Lower leg skin (tissue), 4 donors: ENCODE measurements around the gene IFNK. TPM values are rescaled to one million over a fixed set of nuclear protein-coding genes. Genes with fewer than 3 reads are reported as not detected.
"Not testable (repeated sequence)": the region's sequence is repeated elsewhere in the genome, so short reads cannot be mapped to it uniquely, and the experiment has no call there.

Experiments
- DNase-seq, 2 donors: peaks; one replicate each; pipeline ENCODE4 v3.0.0-alpha.2; 2019; ENCODE audit warnings: low spot score in 2 of 2
- H3K4me3 ChIP-seq: fragments of 200-600 bp; sonication (generic); 2 replicates; pipeline ENCODE4 v1.5.1; 2017; ENCODE audit warnings: mild to moderate bottlenecking, low read depth; ENCODE audit not compliant: poor library complexity, severe bottlenecking
- POLR2A ChIP-seq, 2 donors: fragments of 450-650 bp; IDR thresholded peaks; one replicate each; pipeline ENCODE4 v1.6.1; 2016 to 2017; ENCODE audit warnings: antibody characterized with exemption in 2 of 2, mild to moderate bottlenecking in 1 of 2, moderate library complexity in 1 of 2
- WGBS, 2 donors: methylation state at CpG; one replicate each; pipeline ENCODE4 v1.1.5; 2018; 5-methylcytosine and 5-hydroxymethylcytosine counted together
- intact Hi-C: fragments of 100-400 bp; cut with DNase I; formaldehyde crosslinking; loops from one replicate; pipeline ENCODE4 v1.15.0; 2023; ENCODE audit warnings: low total_unique reads
- total RNA-seq, 4 donors: library from RNA; depleted of rRNA; stranded (reverse); fragments of >200 nt; gene quantifications; one replicate each; pipeline ENCODE4 v1.1.0, GENCODE V29; 2016
- TF ChIP-seq, protein P1 (sequence below), 3 donors: fragments of 450-650 bp; IDR thresholded peaks; one replicate each; pipeline ENCODE4 v1.5.1; 2016; ENCODE audit warnings: antibody characterized with exemption in 3 of 3, mild to moderate bottlenecking in 3 of 3, moderate library complexity in 2 of 3

The IFNK gene
- total RNA-seq, 4 donors from 2014 or later = not detected

- no peak overlapping the region for H3K4me3 ChIP-seq
- no peak for DNase-seq
- no peak for TF ChIP-seq POLR2A (IDR thresholded peaks at IDR 0.05)
- TF ChIP-seq, protein P1, sequence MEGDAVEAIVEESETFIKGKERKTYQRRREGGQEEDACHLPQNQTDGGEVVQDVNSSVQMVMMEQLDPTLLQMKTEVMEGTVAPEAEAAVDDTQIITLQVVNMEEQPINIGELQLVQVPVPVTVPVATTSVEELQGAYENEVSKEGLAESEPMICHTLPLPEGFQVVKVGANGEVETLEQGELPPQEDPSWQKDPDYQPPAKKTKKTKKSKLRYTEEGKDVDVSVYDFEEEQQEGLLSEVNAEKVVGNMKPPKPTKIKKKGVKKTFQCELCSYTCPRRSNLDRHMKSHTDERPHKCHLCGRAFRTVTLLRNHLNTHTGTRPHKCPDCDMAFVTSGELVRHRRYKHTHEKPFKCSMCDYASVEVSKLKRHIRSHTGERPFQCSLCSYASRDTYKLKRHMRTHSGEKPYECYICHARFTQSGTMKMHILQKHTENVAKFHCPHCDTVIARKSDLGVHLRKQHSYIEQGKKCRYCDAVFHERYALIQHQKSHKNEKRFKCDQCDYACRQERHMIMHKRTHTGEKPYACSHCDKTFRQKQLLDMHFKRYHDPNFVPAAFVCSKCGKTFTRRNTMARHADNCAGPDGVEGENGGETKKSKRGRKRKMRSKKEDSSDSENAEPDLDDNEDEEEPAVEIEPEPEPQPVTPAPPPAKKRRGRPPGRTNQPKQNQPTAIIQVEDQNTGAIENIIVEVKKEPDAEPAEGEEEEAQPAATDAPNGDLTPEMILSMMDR (IDR thresholded peaks at IDR 0.05) = no peak
- WGBS, 2 donors = 46 to 64% methylated on average over 1 of the region's 1 CpG
- intact Hi-C loops = no loop called here
Measured at GRCh38 chr9:27491154-27491553, 32.9 kb upstream of the IFNK start.

DNA sequence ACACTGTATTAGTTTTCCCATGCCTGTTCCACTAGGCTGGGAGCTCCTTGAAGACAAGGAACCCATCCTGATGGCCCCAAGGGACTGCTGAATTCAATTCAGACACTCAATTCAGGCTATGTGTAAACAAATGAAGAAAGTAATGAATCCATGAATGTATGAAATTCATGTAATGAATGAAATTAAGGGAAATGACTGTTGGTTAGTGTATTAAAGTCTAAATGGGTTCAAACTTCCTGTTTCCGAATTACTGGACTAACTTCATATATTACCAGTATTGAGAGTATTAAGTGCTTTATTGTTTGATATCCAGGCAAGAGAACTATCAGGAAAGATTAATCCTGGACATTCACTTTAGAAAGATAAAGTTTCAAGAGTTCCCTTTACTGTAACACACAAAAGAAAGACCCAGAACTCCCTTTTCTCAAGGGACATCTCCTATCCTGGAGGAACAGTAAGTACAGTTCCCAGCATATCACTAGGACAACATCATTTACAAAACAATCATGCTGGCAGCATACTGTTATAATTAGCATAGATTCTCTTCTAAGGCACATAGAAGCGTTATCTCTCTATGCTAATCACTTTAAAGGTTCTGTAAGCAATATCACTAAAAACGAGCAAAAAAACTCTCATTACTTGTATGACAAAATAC lies 28.5 kb upstream of the IFNK start:
- TF ChIP-seq, protein P1 (IDR thresholded peaks at IDR 0.05) = no peak
- no peak for TF ChIP-seq POLR2A (IDR thresholded peaks at IDR 0.05)
- no peak for DNase-seq
- no peak overlapping the region for H3K4me3 ChIP-seq
- intact Hi-C loops = no loop called here
- WGBS, 2 donors = 31 to 42% methylated on average over 3 of the region's 3 CpGs

- no peak for TF ChIP-seq POLR2A (IDR thresholded peaks at IDR 0.05)
- TF ChIP-seq, protein P1 (IDR thresholded peaks at IDR 0.05) = no peak
- intact Hi-C loops = no loop called here
- no peak overlapping the region for H3K4me3 ChIP-seq
- 56 to 60% methylated on average over 3 of the region's 3 CpGs for whole genome bisulfite sequencing, 2 donors
- DNase-seq = no peak
Measured at GRCh38 chr9:27496135-27496504, 28.0 kb upstream of the IFNK start.

- intact Hi-C loops = no loop called here
- H3K4me3 ChIP-seq = no peak overlapping the region
- TF ChIP-seq POLR2A (IDR thresholded peaks at IDR 0.05) = no peak
- TF ChIP-seq, protein P1 (IDR thresholded peaks at IDR 0.05) = no peak
- WGBS, 2 donors = 76 to 83% methylated on average over 11 of the region's 11 CpGs
- no peak for DNase-seq
Measured at GRCh38 chr9:27497883-27498417, 26.1 kb upstream of the IFNK start.

DNA sequence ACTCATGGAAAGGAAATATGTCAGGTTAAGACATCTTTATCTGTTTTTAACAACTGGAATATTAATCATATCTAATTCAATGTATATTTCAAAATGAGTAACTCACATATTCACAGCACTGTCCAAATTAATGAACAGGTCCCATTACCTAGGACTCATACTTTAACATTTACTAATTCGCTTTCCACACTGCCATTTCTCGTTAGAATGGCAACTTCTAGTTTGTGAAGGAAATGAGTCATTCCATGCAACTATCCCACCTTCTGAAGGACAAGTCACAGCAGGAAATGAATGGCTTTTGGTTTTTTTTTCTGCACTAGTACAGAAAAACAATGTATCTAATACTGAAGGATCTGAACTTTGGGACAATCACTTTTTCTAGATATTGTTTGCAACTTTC lies 24.6 kb upstream of the IFNK start:
- DNase-seq = no peak
- intact Hi-C loops = no loop called here
- H3K4me3 ChIP-seq = no peak overlapping the region
- WGBS, 2 donors = 30 to 36% methylated on average over 2 of the region's 2 CpGs
- no peak for TF ChIP-seq POLR2A (IDR thresholded peaks at IDR 0.05)
- TF ChIP-seq, protein P1 (IDR thresholded peaks at IDR 0.05) = no peak

DNA sequence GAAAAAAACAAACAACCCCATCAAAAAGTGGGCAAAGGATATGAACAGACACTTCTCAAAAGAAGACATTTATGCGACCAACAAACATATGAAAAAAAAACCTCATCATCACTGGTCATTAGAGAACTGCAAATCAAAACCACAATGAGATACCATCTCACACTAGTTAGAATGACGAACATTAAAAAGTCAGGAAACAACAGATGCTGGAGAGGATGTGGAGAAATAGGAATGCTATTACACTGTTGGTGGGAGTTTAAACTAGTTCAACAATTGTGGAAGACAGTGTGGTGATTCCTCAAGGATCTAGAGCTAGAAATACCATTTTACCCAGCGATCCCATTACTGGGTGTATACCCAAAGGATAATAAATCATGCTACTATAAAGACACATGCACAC lies 23.2 kb upstream of the IFNK start:
- intact Hi-C loops, DNase-seq: not testable (repeated sequence)
- 90 to 93% methylated on average over 3 of the region's 3 CpGs for WGBS, 2 donors

More for the DNA sequence above, 23.2 kb upstream of the IFNK start:
- not testable (repeated sequence) for H3K4me3 ChIP-seq
